Sigmoid colon (tissue), 7 donors: Measurements from ENCODE around the gene PPM1M. TPM values are rescaled to one million over a fixed set of nuclear protein-coding genes. Genes with fewer than 3 reads are reported as not detected.

ENCODE experiments used
- DNase-seq: peaks from one replicate; pipeline ENCODE4 v3.0.0-alpha.2; 2019
- H3K27ac ChIP-seq, 4 donors: fragments of 200-600 bp; sonication (generic); one replicate each; pipeline ENCODE4 v1.5.1; 2016 to 2019; ENCODE audit warnings: mild to moderate bottlenecking in 1 of 4
- H3K27me3 ChIP-seq, 3 donors: fragments of 200-600 bp; sonication (generic); one replicate each; pipeline ENCODE4 v1.5.1; 2019; ENCODE audit warnings: mild to moderate bottlenecking in 1 of 3
- H3K36me3 ChIP-seq, 4 donors: fragments of 200-600 bp; sonication (generic); one replicate each; pipeline ENCODE4 v1.5.1; 2016 to 2019
- H3K4me1 ChIP-seq, 4 donors: fragments of 200-600 bp; sonication (generic); one replicate each; pipeline ENCODE4 v1.5.1; 2017 to 2019
- H3K4me3 ChIP-seq, 4 donors: fragments of 200-600 bp; sonication (generic); one replicate each; pipeline ENCODE4 v1.5.1; 2017 to 2019; ENCODE audit warnings: mild to moderate bottlenecking in 2 of 4, moderate library complexity in 1 of 4
- H3K9me3 ChIP-seq, 4 donors: fragments of 200-600 bp in 3 of 4; sonication (generic) in 3 of 4; one replicate each; pipeline versions ENCODE4 v1.5.1 to v1.6.1; 2013 to 2019
- CTCF ChIP-seq, 4 experiments: fragments of 450-650 bp in 3 of 4; fragments of 200-600 bp in 1 of 4; IDR thresholded peaks; one replicate each; pipeline ENCODE4 v1.5.1; 2016 to 2019; ENCODE audit warnings: antibody characterized with exemption in 4 of 4, mild to moderate bottlenecking in 3 of 4, moderate library complexity in 2 of 4
- EP300 ChIP-seq, 4 donors: sonication (generic); formaldehyde crosslinking; IDR thresholded peaks; one replicate each; pipeline ENCODE4 v1.6.1; 2017; ENCODE audit warnings: antibody characterized with exemption in 4 of 4
- POLR2A ChIP-seq, 2 donors: fragments of 450-650 bp; IDR thresholded peaks; one replicate each; pipeline ENCODE4 v1.6.1; 2016; ENCODE audit warnings: antibody characterized with exemption in 2 of 2, mild to moderate bottlenecking in 2 of 2, moderate library complexity in 2 of 2
- POLR2AphosphoS5 ChIP-seq, 4 donors: sonication (generic); formaldehyde crosslinking; IDR thresholded peaks; one replicate each; pipeline ENCODE4 v1.6.1; 2017; ENCODE audit warnings: antibody characterized with exemption in 4 of 4
- WGBS, 2 donors: extraction: QIAGEN DNeasy Blood & Tissue Kit; methylation state at CpG; one replicate each; pipeline ENCODE4 v1.1.7; 2013; 5-methylcytosine and 5-hydroxymethylcytosine counted together
- intact Hi-C: fragments of 100-400 bp; cut with DNase I; formaldehyde crosslinking; loops from one replicate; pipeline ENCODE4 v1.15.1; 2023
- polyA plus RNA-seq, 3 donors: library from polyadenylated mRNA; stranded (reverse); fragments of 200-250 nt; gene quantifications; one replicate each; pipeline ENCODE4 v1.2.3, GENCODE V29; 2013
- total RNA-seq, 4 donors: library from RNA; depleted of rRNA; stranded (reverse); fragments of >200 nt; gene quantifications; one replicate each; pipeline ENCODE4 v1.1.0, GENCODE V29; 2016
- donor health status: healthy with polysubstance abuse.
- donor health status: Bipolar disorder and iron deficiency.
- donor health status: healthy.

Gene PPM1M
- total and polyA plus RNA-seq, 7 donors, result 5.8 to 28.2 (median 21.7) TPM

GRCh38 chr3:52237657-52238172 lies 7.8 kb upstream of the PPM1M start:
- TF ChIP-seq POLR2AphosphoS5 (IDR thresholded peaks at IDR 0.05) (peak in 3 of 4 donors; percentile 3 to 50 (median 39)), POLR2A (IDR thresholded peaks at IDR 0.05) (no peak), CTCF (IDR thresholded peaks at IDR 0.05) (no peak), EP300 (IDR thresholded peaks at IDR 0.05) (no peak)
- intact Hi-C loops, result loop anchor here (2.0 kb wide), 1 partner anchor 41 kb away; the partner anchor contains the start of gene WDR82
- peaks cover 0 to 71% (median 57%) of the 10 kb centered on the region in 4 donors for H3K4me1 ChIP-seq
- peak; percentile 97 for DNase-seq
- H3K9me3 ChIP-seq, result no peaks in the 10 kb centered on the region
- WGBS, 2 donors, result 49 to 63% methylated on average over 8 of the region's 8 CpGs
- H3K27me3 ChIP-seq, result no peaks in the 10 kb centered on the region
- H3K4me3 ChIP-seq, result peak overlapping the region; percentile 78 to 95 (median 87)
- peaks cover 0 to 18% (median 4%) of the 10 kb centered on the region in 4 donors for H3K36me3 ChIP-seq
- H3K27ac ChIP-seq, result peak overlapping the region; percentile 93 to 97 (median 94)

GRCh38 chr3:52238193-52238760 lies 7.3 kb upstream of the PPM1M start:
- peak overlapping the region; percentile 93 to 97 (median 94) for H3K27ac ChIP-seq
- H3K4me3 ChIP-seq, result peak overlapping the region; percentile 78 to 95 (median 87)
- no peaks in the 10 kb centered on the region for H3K27me3 ChIP-seq
- 22 to 29% methylated on average over 11 of the region's 11 CpGs for WGBS, 2 donors
- H3K4me1 ChIP-seq, result peaks cover 0 to 66% (median 54%) of the 10 kb centered on the region in 4 donors
- H3K9me3 ChIP-seq, result no peaks in the 10 kb centered on the region
- intact Hi-C loops, result loop anchor here (2.0 kb wide), 1 partner anchor 41 kb away; the partner anchor contains the start of gene WDR82
- no peak for DNase-seq
- peaks cover 0 to 16% (median 4%) of the 10 kb centered on the region in 4 donors for H3K36me3 ChIP-seq
- TF ChIP-seq CTCF (IDR thresholded peaks at IDR 0.05), result no peak

- intact Hi-C loops, result loop anchor here (2.0 kb wide), 1 partner anchor 40 kb away; the partner anchor contains the start of gene WDR82
- peak in 1 of 2 donors; percentile 45 for TF ChIP-seq POLR2A (IDR thresholded peaks at IDR 0.05)
- peak in 3 of 4 experiments; percentile 20 to 55 (median 42) for TF ChIP-seq CTCF (IDR thresholded peaks at IDR 0.05)
- peak; percentile 66 to 92 (median 81) for TF ChIP-seq POLR2AphosphoS5 (IDR thresholded peaks at IDR 0.05)
- no peak for TF ChIP-seq EP300 (IDR thresholded peaks at IDR 0.05)
- H3K27me3 ChIP-seq, result no peaks in the 10 kb centered on the region
- H3K27ac ChIP-seq, result peak within 1 kb of the TSS; percentile 93 to 97 (median 94)
- peaks cover 0 to 9% (median 4%) of the 10 kb centered on the region in 4 donors for H3K36me3 ChIP-seq
- H3K4me1 ChIP-seq, result peaks cover 0 to 60% (median 53%) of the 10 kb centered on the region in 4 donors
- peak; percentile 89 for DNase-seq
- H3K4me3 ChIP-seq, result peak within 1 kb of the TSS; percentile 78 to 95 (median 87)
- 0 to 1% methylated on average over 92 of the region's 92 CpGs for WGBS, 2 donors
- no peaks in the 10 kb centered on the region for H3K9me3 ChIP-seq
Measured at GRCh38 chr3:52238761-52239701, 6.5 kb upstream of the PPM1M start, which contains the start of gene TWF2. TSS of gene TWF2 (minus strand) at chr3:52239158. CDS start at chr3:52239016, 142 bp downstream.

- peak; percentile 87 for DNase-seq
- Histone ChIP-seq H3K4me1 (peaks cover 0 to 56% (median 52%) of the 10 kb centered on the region in 4 donors), H3K9me3 (no peaks in the 10 kb centered on the region), H3K4me3 (peak overlapping the region in 1 of 4 donors; percentile 78), H3K27ac (peak overlapping the region; percentile 93 to 97 (median 94)), H3K36me3 (no peaks in the 10 kb centered on the region), H3K27me3 (no peaks in the 10 kb centered on the region)
- TF ChIP-seq EP300 (IDR thresholded peaks at IDR 0.05) (no peak), POLR2A (IDR thresholded peaks at IDR 0.05) (no peak), POLR2AphosphoS5 (IDR thresholded peaks at IDR 0.05) (peak in 1 of 4 donors; percentile 16)
- intact Hi-C loops, result no loop called here
- 93 to 98% methylated on average over 1 of the region's 1 CpG for WGBS, 2 donors
Measured at GRCh38 chr3:52240059-52240885, 5.3 kb upstream of the PPM1M start.
